CD4-positive, alpha-beta T cell treated with Interleukin-17A for 1 hour (primary cell): ENCODE data around the gene PRKG1.
"Not testable (repeated sequence)": the region's sequence is repeated elsewhere in the genome, so short reads cannot be mapped to it uniquely, and the experiment has no call there.

Experiments
- DNase-seq: peaks from one replicate; pipeline ENCODE4 v3.0.0-alpha.2; 2020

PRKG1 gene

GRCh38 chr10:51281387-51281786, 207.1 kb downstream of the PRKG1 start:
- DNase-seq: not testable (repeated sequence)

GRCh38 chr10:51285601-51286000, 211.3 kb downstream of the PRKG1 start:
- no peak for DNase-seq

DNA sequence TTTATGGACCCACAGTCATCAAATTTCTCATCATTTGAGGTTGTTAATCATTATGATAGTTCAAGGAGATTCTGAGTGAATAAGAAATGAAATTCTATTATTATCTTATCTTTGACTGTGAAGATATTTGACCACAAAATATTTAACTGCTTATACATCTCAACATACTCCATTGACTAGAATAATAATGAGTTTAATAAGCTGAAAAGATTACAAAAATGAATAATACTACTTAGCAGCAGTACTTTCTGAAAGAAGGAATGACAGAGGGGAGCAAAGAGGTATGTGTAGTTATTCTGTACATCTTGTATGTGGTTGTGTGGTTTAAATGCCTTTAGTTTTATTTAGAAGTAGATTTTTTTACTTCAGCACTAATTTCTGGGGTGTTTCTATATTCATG, 214.2 kb downstream of the PRKG1 start:
- no peak for DNase-seq

DNA sequence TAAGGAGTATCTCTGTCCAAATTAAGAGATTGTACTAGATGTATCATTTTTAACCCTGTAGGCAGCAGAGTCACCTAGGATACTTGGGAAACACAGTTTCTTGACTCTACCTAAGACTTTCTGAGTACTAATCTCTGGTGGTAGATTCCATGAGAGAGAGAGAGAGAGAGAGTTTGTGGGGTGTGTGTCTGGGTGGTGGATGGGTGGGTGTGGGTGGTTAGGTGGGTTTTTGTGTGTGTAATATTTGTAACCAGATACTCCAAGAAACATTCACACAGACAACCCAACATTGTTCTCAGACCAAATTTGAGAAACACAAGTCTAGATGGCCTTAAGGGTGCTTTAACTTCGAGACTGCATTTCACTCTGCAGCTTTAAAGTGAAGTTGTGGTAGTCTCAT, 215.2 kb downstream of the PRKG1 start:
- no peak for DNase-seq

GRCh38 chr10:51291961-51292360, 217.7 kb downstream of the PRKG1 start:
- no peak for DNase-seq

DNA sequence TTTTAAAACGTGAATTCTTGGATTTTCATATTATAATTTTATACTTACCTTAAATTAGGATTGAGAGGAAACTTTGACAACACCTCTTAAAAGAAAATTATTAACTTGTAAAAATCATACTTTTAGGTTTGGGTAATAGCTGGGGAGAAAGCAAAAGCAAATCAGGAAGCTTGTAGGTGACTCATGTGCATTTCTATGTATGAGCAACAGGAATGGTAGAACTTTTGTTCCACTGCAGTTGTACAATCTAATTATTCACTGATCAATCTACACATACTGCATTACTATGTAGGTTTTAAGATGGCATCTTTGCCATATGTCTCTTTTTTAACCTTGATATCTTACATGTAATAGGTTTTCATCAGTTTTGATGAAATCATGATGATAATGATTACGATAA, 223.2 kb downstream of the PRKG1 start:
- DNase-seq: no peak

DNA sequence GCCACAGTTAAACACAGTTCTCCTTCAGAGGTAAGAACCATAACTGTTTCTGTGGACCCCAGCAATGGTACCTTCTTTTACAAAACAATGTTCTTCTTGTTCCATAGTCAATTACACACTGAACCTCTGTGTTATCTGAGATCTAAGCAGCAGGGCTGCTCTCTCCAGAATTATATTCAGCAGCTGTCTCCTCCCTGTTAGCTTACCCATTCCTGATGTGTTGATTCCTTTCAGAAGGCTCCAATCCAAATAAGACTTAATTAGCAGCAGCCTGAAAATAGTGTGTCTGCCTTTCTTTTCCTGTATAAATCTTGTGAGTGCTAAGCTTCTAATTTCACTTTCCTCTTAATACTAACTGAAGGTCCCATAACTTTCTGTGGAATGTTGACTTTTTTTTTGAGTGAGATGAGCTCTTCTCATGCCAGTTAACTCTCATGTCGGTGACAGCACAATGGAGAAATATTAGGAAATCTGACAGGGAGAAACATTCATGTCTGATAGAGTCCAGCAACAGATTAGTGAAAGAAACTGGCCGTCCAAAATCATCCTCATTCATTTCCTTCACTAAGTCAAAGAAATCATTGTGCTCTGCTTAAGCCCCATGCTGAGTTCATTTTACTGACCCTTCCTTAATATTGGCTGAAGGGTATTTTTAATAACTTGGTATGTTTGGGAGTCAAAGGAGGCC, 226.5 kb downstream of the PRKG1 start:
- no peak for DNase-seq

DNA sequence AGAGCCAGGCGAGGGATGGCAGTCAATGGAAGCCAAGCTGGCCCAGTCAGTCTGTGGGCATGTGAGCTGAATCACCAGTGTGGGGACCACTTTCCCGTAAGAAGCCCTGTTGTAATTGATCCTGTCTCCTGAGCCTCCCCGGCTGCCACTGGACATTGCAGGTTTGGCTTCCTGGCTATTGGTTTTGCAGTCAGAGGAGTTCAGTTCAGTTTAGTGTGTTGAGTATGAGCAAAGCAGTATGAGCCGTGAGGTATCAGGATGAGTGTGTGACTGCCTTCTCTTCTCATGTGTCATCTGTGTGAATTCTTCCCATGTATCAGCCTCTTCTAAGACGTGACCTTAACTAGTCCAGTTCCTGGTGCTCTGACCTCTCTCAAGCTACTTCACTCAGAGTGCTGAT, 227.4 kb downstream of the PRKG1 start:
- no peak for DNase-seq

GRCh38 chr10:51302316-51302715, 228.0 kb downstream of the PRKG1 start:
- no peak for DNase-seq

- no peak for DNase-seq
Measured at GRCh38 chr10:51308116-51308515, 233.8 kb downstream of the PRKG1 start.

- DNase-seq: no peak
Measured at GRCh38 chr10:51311228-51311627, 236.9 kb downstream of the PRKG1 start.

DNA sequence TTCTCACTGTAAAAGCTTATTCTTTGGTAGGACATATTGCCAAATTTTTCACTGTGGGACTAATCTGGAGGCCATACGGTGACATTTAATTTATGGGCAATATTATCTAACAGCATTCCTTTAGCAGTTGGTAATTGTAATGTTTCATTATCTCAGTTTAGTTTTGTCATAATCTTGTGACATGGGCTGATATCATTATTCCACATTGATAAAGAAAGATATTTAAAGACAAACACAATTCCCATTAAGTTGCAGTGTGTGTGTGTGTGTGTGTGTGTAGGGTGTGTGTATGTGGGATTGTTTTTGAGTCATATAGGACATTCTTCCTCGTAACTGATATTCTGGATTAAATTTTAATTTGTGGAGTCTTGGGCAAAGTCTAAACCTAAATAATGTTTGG, 238.5 kb downstream of the PRKG1 start:
- no peak for DNase-seq

GRCh38 chr10:51313251-51313650, 239.0 kb downstream of the PRKG1 start:
- no peak for DNase-seq

GRCh38 chr10:51313773-51314478, 239.6 kb downstream of the PRKG1 start:
- no peak for DNase-seq

DNA sequence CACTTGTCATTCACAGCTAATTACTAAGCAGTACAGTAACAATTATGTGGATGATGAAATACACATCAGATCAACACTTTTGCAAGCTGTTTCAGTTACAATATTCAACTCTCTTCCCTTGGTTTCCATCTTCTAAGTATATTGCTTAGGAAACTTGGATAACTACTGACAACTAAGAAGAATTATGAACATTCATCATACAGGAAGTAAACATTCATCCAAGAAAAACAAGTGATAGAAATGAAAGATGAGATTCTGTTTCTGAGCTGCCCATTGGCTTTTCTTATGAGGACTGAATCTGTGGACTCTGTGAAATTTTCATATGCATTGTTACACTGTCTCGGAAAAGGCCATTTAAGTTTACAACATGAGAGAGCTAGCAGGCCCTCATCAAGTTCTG, 240.2 kb downstream of the PRKG1 start:
- no peak for DNase-seq

- no peak for DNase-seq
Measured at GRCh38 chr10:51318399-51319172, 244.3 kb downstream of the PRKG1 start.

DNA sequence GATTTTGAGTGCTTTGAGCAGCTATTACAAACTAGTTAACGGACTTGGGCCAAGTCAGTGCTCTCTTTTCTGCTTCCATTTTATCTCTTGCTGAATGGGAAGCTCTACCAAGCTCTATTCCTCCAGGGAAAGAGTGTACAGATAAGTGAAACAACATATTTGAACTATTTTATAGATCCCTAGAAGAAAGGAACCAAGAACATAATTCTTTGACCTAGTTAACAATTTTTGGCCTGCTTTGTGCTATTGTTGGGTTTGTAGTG, 244.8 kb downstream of the PRKG1 start:
- DNase-seq: no peak

DNA sequence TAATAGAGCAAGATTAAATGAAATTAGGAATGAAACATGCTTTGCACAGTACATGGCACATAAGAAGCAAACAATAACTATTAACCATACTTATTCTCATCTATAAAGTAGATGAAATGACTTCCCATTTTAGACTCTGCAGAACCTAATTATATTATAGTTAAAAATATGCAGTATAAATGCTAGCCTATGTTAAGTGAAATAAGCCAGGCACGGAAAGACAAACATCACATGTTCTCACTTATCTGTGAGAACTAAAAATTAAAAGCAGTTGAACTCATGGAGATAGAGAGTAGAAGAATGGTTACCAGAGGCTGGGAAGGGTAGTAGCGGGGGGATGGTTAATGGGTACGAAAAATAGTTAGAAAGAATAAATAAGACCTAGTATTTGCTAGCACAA, 247.0 kb downstream of the PRKG1 start:
- no peak for DNase-seq

GRCh38 chr10:51321980-51322379, 247.7 kb downstream of the PRKG1 start:
- no peak for DNase-seq

- no peak for DNase-seq
Measured at GRCh38 chr10:51325649-51326048, 251.4 kb downstream of the PRKG1 start.

- no peak for DNase-seq
Measured at GRCh38 chr10:51326174-51326573, 251.9 kb downstream of the PRKG1 start.

DNA sequence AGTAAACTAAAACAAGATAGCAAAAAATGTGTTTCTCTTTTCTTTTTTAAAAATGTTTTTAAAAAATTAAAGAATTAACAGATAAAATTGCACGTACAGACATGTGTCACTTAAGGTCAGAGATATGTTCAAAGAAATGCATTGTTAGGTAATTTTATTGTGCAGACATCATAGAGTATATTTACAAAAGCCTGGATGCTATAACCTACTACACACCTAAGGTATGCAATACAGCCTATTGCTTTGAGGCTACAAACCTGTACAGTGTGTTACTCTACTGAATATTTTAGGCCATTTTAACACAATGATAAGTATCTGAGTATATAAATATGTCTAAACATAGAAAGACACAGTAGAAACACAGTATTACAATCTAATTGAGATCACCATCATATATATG, 253.1 kb downstream of the PRKG1 start:
- no peak for DNase-seq

DNA sequence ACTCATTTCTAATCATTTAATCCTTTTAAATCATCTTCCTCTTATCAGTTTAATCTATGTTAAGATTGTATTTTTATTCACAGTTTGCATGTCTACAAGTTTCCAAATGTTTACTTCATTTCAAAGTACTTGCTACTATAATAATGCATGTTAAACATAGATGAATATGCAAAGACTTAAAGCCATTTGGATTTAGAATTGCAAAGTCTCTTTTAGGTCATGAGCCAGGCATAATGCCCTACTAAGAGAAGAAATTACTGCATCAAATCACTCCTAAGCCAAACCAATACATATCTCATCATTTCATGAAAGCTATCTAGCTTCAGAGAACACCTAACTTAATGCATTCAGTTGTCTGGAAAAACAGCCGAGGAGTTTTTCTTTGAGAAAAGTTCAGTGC, 266.1 kb downstream of the PRKG1 start:
- DNase-seq: no peak

GRCh38 chr10:51340845-51341610, 266.7 kb downstream of the PRKG1 start:
- DNase-seq: no peak
